B cell (primary cell): ENCODE measurements around the gene ANAPC13. TPM values are rescaled to one million over a fixed set of nuclear protein-coding genes. Genes with fewer than 3 reads are reported as not detected.

Experiments used
- ATAC-seq: fragments of 200-7000 bp; cut with Tn5 transposase; one replicate; pipeline ENCODE4 v1.10.0; 2021; ENCODE audit warnings: low read depth, mild to moderate bottlenecking, moderate number of reproducible peaks, moderate library complexity
- CTCF ChIA-PET: fragments of 350-600 bp; sonication (Branson Sonifier 250); formaldehyde crosslinking; loops from one replicate; lab custom pipeline; 2021; ENCODE audit warnings: antibody characterized with exemption, inconsistent platforms; lab: Charles Lee
- POLR2A ChIA-PET: fragments of 350-600 bp; sonication (Branson Sonifier 250); formaldehyde crosslinking; loops from one replicate; lab custom pipeline; 2021; ENCODE audit warnings: antibody characterized with exemption; lab: Charles Lee
- DNase-seq: peaks from one replicate; pipeline ENCODE4 v3.0.0; 2013
- H2AFZ ChIP-seq: 2 replicates; pipeline ENCODE4 v1.6.1; 2012; ENCODE audit warnings: mild to moderate bottlenecking, low read depth, low read length; ENCODE audit not compliant: insufficient read depth, poor library complexity, severe bottlenecking
- H3K27ac ChIP-seq, 2 donors: 1 replicate in 1 of 2; 2 replicates in 1 of 2; pipeline ENCODE4 v1.5.1; 2012 to 2013; ENCODE audit warnings: low read length in 2 of 2, mild to moderate bottlenecking in 2 of 2, moderate library complexity in 1 of 2
- H3K27me3 ChIP-seq, 4 experiments: fragments of 200-600 bp in 1 of 4; sonication (generic) in 1 of 4; replicated peaks in 1 of 4; 1 replicate in 2 of 4; 2 replicates in 2 of 4; pipeline versions ENCODE4 v1.6.1 to v1.7.0; 2013 to 2016; ENCODE audit warnings: low read length in 3 of 4, mild to moderate bottlenecking in 2 of 4, mixed read lengths in 1 of 4, moderate library complexity in 1 of 4; ENCODE audit not compliant: insufficient read depth in 4 of 4, control insufficient read depth in 3 of 4; ENCODE audit errors: control extremely low read depth in 1 of 4
- H3K36me3 ChIP-seq, 2 experiments: replicated peaks in 1 of 2; 1 replicate in 1 of 2; 2 replicates in 1 of 2; pipeline versions ENCODE4 v1.6.1 to v1.7.1; 2013; ENCODE audit warnings: low read length in 1 of 2; ENCODE audit not compliant: insufficient read depth in 2 of 2, control insufficient read depth in 1 of 2; ENCODE audit errors: control extremely low read depth in 1 of 2, extremely low read depth in 1 of 2
- H3K4me1 ChIP-seq, 2 donors: fragments of 200-600 bp in 1 of 2; sonication (generic) in 1 of 2; 1 replicate in 1 of 2; 2 replicates in 1 of 2; pipeline versions ENCODE4 v1.5.1 to v1.6.1; 2013 to 2017; ENCODE audit warnings: low read length in 2 of 2; ENCODE audit not compliant: control insufficient read depth in 2 of 2, insufficient read depth in 2 of 2
- H3K4me2 ChIP-seq: replicated peaks from 2 replicates; pipeline ENCODE3; 2012; ENCODE audit warnings: mild to moderate bottlenecking, low read depth, low read length; ENCODE audit not compliant: poor library complexity, severe bottlenecking
- H3K4me3 ChIP-seq, 5 experiments: fragments of 200-600 bp in 1 of 5; sonication (generic) in 1 of 5; 1 replicate in 3 of 5; 2 replicates in 2 of 5; pipeline versions ENCODE4 v1.5.1 to v1.7.0; 2011 to 2016; ENCODE audit warnings: low read length in 4 of 5, mild to moderate bottlenecking in 4 of 5, low read depth in 2 of 5, control low read depth in 1 of 5, moderate library complexity in 1 of 5; ENCODE audit not compliant: insufficient read depth in 1 of 5; ENCODE audit errors: control extremely low read depth in 1 of 5, extremely low read depth in 1 of 5
- H3K79me2 ChIP-seq: fragments of 200-600 bp; sonication (generic); one replicate; pipeline ENCODE4 v1.6.0; 2016; ENCODE audit warnings: low read length; ENCODE audit not compliant: control insufficient read depth, insufficient read depth
- H3K9ac ChIP-seq: fragments of 200-600 bp; sonication (generic); 2 replicates; pipeline ENCODE4 v1.6.1; 2017; ENCODE audit warnings: mild to moderate bottlenecking, low read length, moderate library complexity
- H3K9me3 ChIP-seq, 3 donors: one replicate each; pipeline versions ENCODE4 v1.6.1 to v1.7.1; 2013; ENCODE audit warnings: low read length in 2 of 3; ENCODE audit not compliant: control insufficient read depth in 2 of 3, insufficient read depth in 1 of 3; ENCODE audit errors: control extremely low read depth in 1 of 3
- H4K20me1 ChIP-seq: 2 replicates; pipeline ENCODE4 v1.6.0; 2012; ENCODE audit warnings: mild to moderate bottlenecking, low read length; ENCODE audit not compliant: insufficient read depth, control insufficient read depth, poor library complexity, severe bottlenecking
- H3K27ac Mint-ChIP-seq: one replicate; pipeline ENCODE4 v1.8.0; 2021; ENCODE audit warnings: mixed read lengths
- H3K27me3 Mint-ChIP-seq: one replicate; pipeline ENCODE4 v1.8.0; 2021; ENCODE audit warnings: mixed read lengths
- H3K4me1 Mint-ChIP-seq: one replicate; pipeline ENCODE4 v1.8.0; 2021; ENCODE audit warnings: mixed read lengths
- H3K4me3 Mint-ChIP-seq: one replicate; pipeline ENCODE4 v1.8.0; 2021; ENCODE audit warnings: mixed read lengths
- H3K9me3 Mint-ChIP-seq: one replicate; pipeline ENCODE4 v1.8.0; 2022; ENCODE audit warnings: mixed read lengths; ENCODE audit not compliant: insufficient read depth
- CTCF ChIP-seq: fragments of 200-600 bp; IDR thresholded peaks from one replicate; pipeline ENCODE4 v1.8.0; 2022; ENCODE audit warnings: antibody characterized with exemption, mild to moderate bottlenecking
- EZH2 ChIP-seq: IDR thresholded peaks from 2 replicates; pipeline ENCODE4 v1.6.1; 2012; ENCODE audit warnings: borderline replicate concordance, low read depth, mild to moderate bottlenecking, moderate library complexity, low read length; ENCODE audit not compliant: insufficient read depth, poor library complexity, severe bottlenecking
- WGBS: methylation state at CpG from one replicate; pipeline ENCODE4 v1.1.5; 2013; ENCODE audit warnings: missing lambda C conversion rate; ENCODE audit not compliant: insufficient coverage; 5-methylcytosine and 5-hydroxymethylcytosine counted together
- intact Hi-C: fragments of 100-400 bp; cut with micrococcal nuclease; formaldehyde crosslinking; loops from one replicate; pipeline ENCODE4 v1.10.0; 2022
- polyA plus RNA-seq: library from polyadenylated mRNA; depleted of rRNA; stranded (reverse); fragments of >200 nt; gene quantifications from 2 replicates; pipeline ENCODE4 v1.2.3, GENCODE V29; 2012
- total RNA-seq, 2 donors: library from RNA; stranded (reverse); fragments of 120-200 nt in 1 of 2; gene quantifications; 1 replicate in 1 of 2; 2 replicates in 1 of 2; pipeline versions ENCODE4 v1.2.3 to v1.2.4, GENCODE V29; 2013 to 2022

Gene ANAPC13
- total and polyA plus RNA-seq, 2 donors (not counting 1 experiment from before 2014, with no cell fraction given), result 13.0 to 29.3 TPM

DNA sequence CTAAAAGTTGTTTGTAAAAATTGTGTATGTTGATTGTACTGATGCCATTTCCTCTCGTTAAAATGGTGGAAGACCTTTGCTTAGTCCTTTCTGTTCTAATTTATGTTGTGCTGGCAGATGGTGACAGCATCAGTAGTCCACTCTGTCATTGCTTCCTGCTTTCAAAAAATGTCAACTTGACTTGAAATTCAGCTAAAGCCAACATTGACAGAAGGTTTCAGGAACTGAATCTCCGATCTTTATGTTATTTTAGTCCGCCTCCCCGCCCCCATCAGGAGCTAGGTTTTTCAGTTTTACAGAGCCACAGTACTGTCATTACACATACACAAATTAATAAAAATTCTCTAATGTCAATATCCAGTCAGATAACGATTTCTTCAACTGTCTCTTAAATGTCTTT, 1.6 kb upstream of the ANAPC13 start:
- ATAC-seq (no peak), DNase-seq (peak; percentile 59)
- H4K20me1 ChIP-seq, result no peaks in the 10 kb centered on the region
- peak overlapping the region; percentile 86 for H3K4me2 ChIP-seq
- no peak for TF ChIP-seq EZH2
- TF ChIP-seq CTCF, result no peak
- H3K79me2 ChIP-seq, result peaks cover 65% of the 10 kb centered on the region
- CTCF ChIA-PET, result interaction anchor here (0.9 to 8.9 kb wide), 4 partner anchors 13 to 1761 kb away, joined by 3 to 91 read pairs (median 20); no protein-coding TSS in a partner anchor
- Mint-ChIP-seq H3K27me3 (no peaks in the 10 kb centered on the region), H3K4me1 (peaks cover 45% of the 10 kb centered on the region), H3K27ac (peak overlapping the region; percentile 82), H3K9me3 (no peaks in the 10 kb centered on the region), H3K4me3 (peak overlapping the region; percentile 86)
- peak overlapping the region; percentile 94 for H3K9ac ChIP-seq
- H3K4me3 ChIP-seq, result peak overlapping the region in 3 of 5 experiments; percentile 74 to 98 (median 95)
- intact Hi-C loops, result loop anchor here (5.0 kb wide), 3 partner anchors 680 to 1830 kb away; partner anchors contain the start of genes ACAD11, SRPRB and TOPBP1
- POLR2A ChIA-PET, result no interaction called here
- WGBS, result 36% methylated on average over 3 of the region's 5 CpGs
- H3K9me3 ChIP-seq, result no peaks in the 10 kb centered on the region
- H3K4me1 ChIP-seq, result peaks cover 23 to 40% of the 10 kb centered on the region in 2 donors
- peaks cover 0 to 7% of the 10 kb centered on the region in 2 experiments for H3K36me3 ChIP-seq
- no peaks in the 10 kb centered on the region for H3K27me3 ChIP-seq
- peak overlapping the region; percentile 5 to 89 for H3K27ac ChIP-seq
- H2AFZ ChIP-seq, result peak overlapping the region; percentile 89

DNA sequence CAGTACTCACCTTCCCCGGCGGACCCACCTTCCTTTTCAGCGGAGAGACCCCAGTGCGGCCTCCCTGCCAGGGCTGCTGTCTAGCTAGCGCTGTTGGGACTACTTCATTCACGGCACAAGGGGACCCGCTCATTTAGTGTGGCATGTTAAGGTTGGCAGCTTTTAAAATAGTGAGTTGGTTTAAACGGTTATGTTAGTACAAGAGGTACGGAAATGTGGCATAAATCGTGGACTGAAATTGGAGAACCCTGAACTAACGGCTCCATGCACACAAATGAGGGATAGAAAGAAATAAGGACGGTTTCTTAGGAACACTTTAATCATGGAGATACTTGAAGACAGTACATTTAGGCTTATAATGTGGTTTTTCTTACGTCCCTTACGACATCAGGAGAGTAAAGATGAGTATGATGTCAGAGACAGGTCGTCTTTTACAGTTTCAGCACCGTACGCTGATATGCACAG, 824 bp upstream of the ANAPC13 start:
- peak overlapping the region; percentile 86 for H3K4me2 ChIP-seq
- no peak for TF ChIP-seq CTCF
- no peak for TF ChIP-seq EZH2
- ATAC-seq (no peak), DNase-seq (no peak)
- H3K4me1 Mint-ChIP-seq, result peaks cover 45% of the 10 kb centered on the region
- H4K20me1 ChIP-seq, result no peaks in the 10 kb centered on the region
- H3K27me3 Mint-ChIP-seq, result no peaks in the 10 kb centered on the region
- no peaks in the 10 kb centered on the region for H3K9me3 ChIP-seq
- ChIA-PET CTCF (interaction anchor here (0.5 to 8.9 kb wide), 5 partner anchors 8 to 274 kb away, joined by 3 to 91 read pairs (median 5); partner anchors contain the start of gene RYK), POLR2A (interaction anchor here (1.3 to 1.8 kb wide), 2 partner anchors 236 to 914 kb away, joined by 4 to 11 read pairs; partner anchors contain the start of genes CDV3 and RYK)
- H3K4me3 Mint-ChIP-seq, result peak overlapping the region; percentile 100
- under 1% methylated on average over 11 of the region's 17 CpGs for WGBS
- peaks cover 0 to 15% of the 10 kb centered on the region in 2 experiments for H3K36me3 ChIP-seq
- no peaks in the 10 kb centered on the region for H3K9me3 Mint-ChIP-seq
- peaks cover 57% of the 10 kb centered on the region for H3K79me2 ChIP-seq
- peak overlapping the region; percentile 78 to 89 for H3K27ac ChIP-seq
- intact Hi-C loops, result loop anchor here (1.0 to 5.0 kb wide), 5 partner anchors 236 to 1829 kb away; partner anchors contain the start of genes ACAD11, NPHP3, RYK and SRPRB
- peak overlapping the region; percentile 89 for H2AFZ ChIP-seq
- H3K9ac ChIP-seq, result peak overlapping the region; percentile 94
- H3K4me1 ChIP-seq, result peaks cover 23 to 40% of the 10 kb centered on the region in 2 donors
- H3K27ac Mint-ChIP-seq, result peak overlapping the region; percentile 100
- H3K27me3 ChIP-seq, result no peaks in the 10 kb centered on the region
- H3K4me3 ChIP-seq, result peak overlapping the region; percentile 74 to 98 (median 95)
